ENCODE results near the gene ELOB. TPM values are rescaled to one million over a fixed set of nuclear protein-coding genes. Genes with fewer than 3 reads are reported as not detected.
A peak's percentile ranks its signal among the peaks of the same experiment; 100 is the strongest.

Gene ELOB
- total and polyA plus RNA-seq, 2 of the 8 experiments (the other 6 are each of a cell fraction or from before 2014, with no cell fraction given): 237 to 1,357 TPM

DNA sequence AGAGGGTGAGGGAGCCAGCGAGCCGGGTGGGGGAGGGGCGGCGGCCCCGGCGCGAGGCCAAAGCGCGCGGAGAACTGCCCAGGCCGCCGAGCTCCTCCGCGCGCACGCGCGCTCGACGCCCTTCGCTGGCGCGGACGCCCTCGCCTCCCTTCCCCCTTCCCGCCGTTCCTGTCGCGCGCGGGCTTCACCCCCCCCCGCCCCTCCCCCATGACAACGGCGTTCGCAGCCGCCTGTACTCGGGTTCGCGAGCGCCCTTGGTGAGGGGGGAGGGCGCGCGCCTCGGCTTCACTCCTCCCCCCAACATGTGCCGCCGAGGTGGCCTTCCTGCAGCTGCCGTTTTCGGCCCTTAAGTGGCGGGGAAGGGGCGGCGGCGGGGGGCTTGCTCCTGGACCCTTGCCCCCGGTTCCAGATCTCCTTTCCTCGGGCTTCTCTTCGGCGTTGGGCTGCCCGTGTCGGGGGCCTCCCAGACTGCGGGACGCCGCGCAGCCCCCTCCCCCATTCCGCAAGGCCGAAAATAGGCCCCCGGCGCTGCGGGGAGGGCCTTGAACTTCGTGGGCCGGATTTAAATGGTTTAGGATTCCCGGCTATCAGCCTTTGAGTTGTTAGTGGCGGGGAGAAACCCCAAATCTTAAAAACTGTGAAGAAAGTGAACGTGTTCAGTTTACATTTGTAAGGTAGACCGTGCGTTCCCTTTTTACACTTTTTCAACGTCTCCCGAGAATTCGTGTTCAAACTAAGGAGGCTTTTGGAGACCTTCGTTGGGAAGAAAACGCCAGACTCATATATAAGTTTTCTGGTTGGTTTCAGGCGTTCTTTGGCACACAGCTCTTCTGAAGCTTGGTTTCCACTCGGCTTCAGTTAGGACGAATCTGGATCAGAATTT, 24.0 kb downstream of the ELOB start:
- Histone ChIP-seq H3K4me3 (ENCODE audit: extremely low read depth in 1 of 4, insufficient read depth in 2 of 4, low read depth in 3 of 4, low read length in 4 of 4) (peak overlapping the region; percentile 75 to 93 (median 88)), H3K79me2 (ENCODE audit: control insufficient read depth in 1 of 2, insufficient read depth in 2 of 2, low read length in 2 of 2) (peaks cover 47 to 60% of the 10 kb centered on the region in 2 experiments), H3K9me3 (ENCODE audit: insufficient read depth in 2 of 2, low read depth in 1 of 2, low read length in 1 of 2) (no peaks in the 10 kb centered on the region), H4K91ac (replicated peaks; ENCODE audit: insufficient read length, low read length) (no peak overlapping the region), H3K23me2 (ENCODE audit: low read depth, low read length) (peaks cover 8% of the 10 kb centered on the region; the same call in 1 of the 2 replicates), H4K5ac (ENCODE audit: insufficient read length, low read depth, low read length) (peak overlapping the region; percentile 69), H2BK15ac (ENCODE audit: low read length) (no peak overlapping the region), H2AK5ac (ENCODE audit: low read depth, low read length) (no peak overlapping the region), H3K56ac (replicated peaks; ENCODE audit: insufficient read length, low read depth, low read length) (peak overlapping the region; percentile 87), H2BK20ac (ENCODE audit: low read length) (no peak overlapping the region), H2BK12ac (ENCODE audit: low read depth, low read length) (peak overlapping the region; percentile 75), H3K4me2 (ENCODE audit: insufficient read depth in 1 of 2, low read depth in 2 of 2, low read length in 2 of 2) (peak overlapping the region; percentile 82 to 99), H4K20me1 (replicated peaks in 1 of 2; ENCODE audit: control insufficient read depth in 1 of 2, insufficient read depth in 2 of 2, low read length in 2 of 2) (peaks cover 21 to 22% of the 10 kb centered on the region in 2 experiments), H3K36me3 (ENCODE audit: control insufficient read depth in 2 of 4, insufficient read depth in 4 of 4, low read length in 3 of 4) (peaks cover 4 to 24% (median 17%) of the 10 kb centered on the region in 4 experiments), H3K79me1 (ENCODE audit: low read depth, low read length) (peaks cover 5% of the 10 kb centered on the region), H3K27ac (ENCODE audit: low read depth, low read length) (peak overlapping the region; percentile 99), H3K4ac (replicated peaks; ENCODE audit: insufficient read length, low read depth, low read length) (peak overlapping the region; percentile 76), H2BK5ac (ENCODE audit: low read depth, low read length) (peak overlapping the region; percentile 100), H2AFZ (ENCODE audit: low read length) (no peak overlapping the region), H3K14ac (ENCODE audit: insufficient read length) (no peak overlapping the region), H3K27me3 (replicated peaks in 1 of 4; ENCODE audit: control insufficient read depth in 3 of 4, extremely low read depth in 1 of 4, insufficient read depth in 3 of 4, low read length in 3 of 4) (no peaks in the 10 kb centered on the region), H3K9ac (replicated peaks in 1 of 4; ENCODE audit: extremely low read depth in 1 of 4, low read depth in 3 of 4, low read length in 3 of 4) (peak overlapping the region; percentile 93 to 99 (median 98)), H2BK120ac (replicated peaks; ENCODE audit: low read depth, low read length) (no peak overlapping the region), H3K23ac (ENCODE audit: insufficient read length) (no peak overlapping the region), H4K8ac (ENCODE audit: extremely low read depth, insufficient read depth, low read length) (peak overlapping the region; percentile 100), H3K4me1 (replicated peaks in 1 of 4; ENCODE audit: control insufficient read depth in 3 of 4, insufficient read depth in 4 of 4, low read length in 3 of 4) (peaks cover 2 to 8% (median 5%) of the 10 kb centered on the region in 4 experiments; a peak in 6 of 7 replicates), H3K18ac (ENCODE audit: extremely low read depth, low read length) (peak overlapping the region; percentile 100)
- DNase-seq (ENCODE audit: low read depth in 1 of 2, low spot score in 2 of 2): no peak
- ChIA-PET POLR2A (ENCODE audit: partially characterized antibody) (interaction anchor here (0.9 to 8.3 kb wide), 19 partner anchors 8 to 217 kb away, joined by 3 to 180 read pairs (median 7); partner anchors contain the start of genes ELOB, KCTD5 and PRSS27), CTCF (ENCODE audit: partially characterized antibody) (interaction anchor here (0.7 to 1.2 kb wide), 2 partner anchors 17 to 26 kb away, joined by 3 read pairs; no protein-coding TSS in a partner anchor)
- TF ChIP-seq, protein P1, sequence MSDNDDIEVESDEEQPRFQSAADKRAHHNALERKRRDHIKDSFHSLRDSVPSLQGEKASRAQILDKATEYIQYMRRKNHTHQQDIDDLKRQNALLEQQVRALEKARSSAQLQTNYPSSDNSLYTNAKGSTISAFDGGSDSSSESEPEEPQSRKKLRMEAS (IDR thresholded peaks at IDR 0.05): peak; percentile 79
- TF ChIP-seq JUND (IDR thresholded peaks at IDR 0.05; ENCODE audit: low read length): no peak
- peak in 1 of 2 experiments; percentile 19; a peak in 1 of 3 replicates for TF ChIP-seq POLR2A (IDR thresholded peaks at IDR 0.05; ENCODE audit: control extremely low read depth in 1 of 2, low read depth in 2 of 2, low read length in 2 of 2)
- no peak for TF ChIP-seq HDAC2 (IDR thresholded peaks at IDR 0.05; ENCODE audit: borderline replicate concordance in 1 of 2, low read depth in 2 of 2, low read length in 2 of 2)
- TF ChIP-seq, protein P2, sequence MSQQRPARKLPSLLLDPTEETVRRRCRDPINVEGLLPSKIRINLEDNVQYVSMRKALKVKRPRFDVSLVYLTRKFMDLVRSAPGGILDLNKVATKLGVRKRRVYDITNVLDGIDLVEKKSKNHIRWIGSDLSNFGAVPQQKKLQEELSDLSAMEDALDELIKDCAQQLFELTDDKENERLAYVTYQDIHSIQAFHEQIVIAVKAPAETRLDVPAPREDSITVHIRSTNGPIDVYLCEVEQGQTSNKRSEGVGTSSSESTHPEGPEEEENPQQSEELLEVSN (IDR thresholded peaks at IDR 0.05): peak; percentile 19; the same call in 1 of the 2 replicates
- no peak for TF ChIP-seq NANOG (IDR thresholded peaks at IDR 0.05; ENCODE audit: insufficient read depth, low read depth, low read length, poor library complexity, severe bottlenecking)
- TF ChIP-seq KDM1A (IDR thresholded peaks at IDR 0.05; ENCODE audit: borderline replicate concordance, low read length): peak; percentile 41; the same call in 1 of the 2 replicates
- no peak for FAIRE-seq
- WGBS, 2 experiments (ENCODE audit: extremely low coverage in 1 of 2, insufficient coverage in 1 of 2, insufficient read length in 1 of 2, insufficient replicate concordance in 2 of 2, low coverage in 1 of 2, low lambda C conversion rate in 2 of 2, missing lambda C conversion rate in 1 of 2): 1% methylated on average over 38 of the region's 82 CpGs; no CpG with 5 or more reads in 1 of the 2 experiments
